HCT116 (cell line): ENCODE measurements around the gene COX20. TPM values are rescaled to one million over a fixed set of nuclear protein-coding genes. Genes with fewer than 3 reads are reported as not detected.

ENCODE experiments used
- ATAC-seq: fragments of 200-7000 bp; cut with Tn5 transposase; 2 replicates; pipeline ENCODE4 v1.9.1; 2020; ENCODE audit warnings: mild to moderate bottlenecking, moderate library complexity
- BruUV-seq: library from RNA; stranded (reverse); fragments of 400-500 nt; replicated peaks from 2 replicates; lab custom pipeline; 2021; lab: Mats Ljungman, UMichigan
- CTCF ChIA-PET: fragments of 300-600 bp; sonication (Branson Sonifier 250); formaldehyde crosslinking; loops from one replicate; lab custom pipeline; 2021; ENCODE audit warnings: antibody characterized with exemption; lab: Charles Lee
- POLR2A ChIA-PET: fragments of 300-600, 350-600 bp; sonication (Branson Sonifier 250); formaldehyde crosslinking; loops from one replicate; lab custom pipeline; 2021; ENCODE audit warnings: antibody characterized with exemption; lab: Charles Lee
- RAD21 ChIA-PET, 2 experiments: fragments of 300-600 bp; sonication (Branson Sonifier 250); formaldehyde crosslinking; loops; one replicate each; lab custom pipeline; 2023; ENCODE audit warnings: low total read pairs in 2 of 2; ENCODE audit not compliant: uncharacterized antibody in 2 of 2, unreplicated experiment in 2 of 2, low non-redundant PET in 1 of 2; lab: Charles Lee
- DNase-seq: peaks from one replicate; pipeline ENCODE4 v3.0.0-alpha.2; 2010; ENCODE audit warnings: low read depth, low spot score
- H2AFZ ChIP-seq: fragments of 200-600 bp; shearing (Covaris generic), sonication (generic); 2 replicates; pipeline ENCODE4 v1.6.1; 2017; ENCODE audit warnings: low read depth, mixed run types, mixed read lengths, antibody characterized with exemption, low read length; ENCODE audit not compliant: poor library complexity, severe bottlenecking
- H3K27ac ChIP-seq: 2 replicates; pipeline ENCODE4 v1.5.1; 2012; ENCODE audit warnings: low read depth, low read length
- H3K27me3 ChIP-seq: fragments of 200-600 bp; sonication (generic); 2 replicates; pipeline ENCODE4 v1.6.1; 2016; ENCODE audit warnings: mixed run types, low read length, mixed read lengths; ENCODE audit not compliant: insufficient read depth
- H3K36me3 ChIP-seq, 2 experiments: fragments of 200-500 bp in 1 of 2; fragments of 200-600 bp in 1 of 2; sonication (Bioruptor generic) in 1 of 2; sonication (generic) in 1 of 2; 2 replicates each; pipeline versions ENCODE4 v1.5.1 to v1.6.1; 2014 to 2016; ENCODE audit warnings: low read length in 2 of 2, inconsistent platforms in 1 of 2, mixed read lengths in 1 of 2, mixed run types in 1 of 2; ENCODE audit not compliant: insufficient read depth in 2 of 2, control insufficient read depth in 1 of 2
- H3K4me1 ChIP-seq, 2 experiments: fragments of 200-600 bp in 1 of 2; sonication (generic) in 1 of 2; 2 replicates each; pipeline versions ENCODE4 v1.5.1 to v1.6.1; 2012 to 2017; ENCODE audit warnings: low read length in 2 of 2, inconsistent platforms in 1 of 2, mild to moderate bottlenecking in 1 of 2, mixed read lengths in 1 of 2, mixed run types in 1 of 2, moderate library complexity in 1 of 2; ENCODE audit not compliant: insufficient read depth in 2 of 2, control insufficient read depth in 1 of 2
- H3K4me2 ChIP-seq: fragments of 200-600 bp; sonication (generic); 2 replicates; pipeline ENCODE4 v1.6.1; 2017; ENCODE audit warnings: mixed run types, low read length, mixed read lengths
- H3K4me3 ChIP-seq, 2 experiments: fragments of 200-600 bp in 1 of 2; sonication (generic) in 1 of 2; replicated peaks in 1 of 2; 2 replicates each; pipeline ENCODE4 v1.5.1; 2011 to 2016; ENCODE audit warnings: low read length in 2 of 2, control low read depth in 1 of 2, low read depth in 1 of 2, mild to moderate bottlenecking in 1 of 2, mixed read lengths in 1 of 2, mixed run types in 1 of 2
- H3K79me2 ChIP-seq: fragments of 200-600 bp; sonication (generic); 2 replicates; pipeline ENCODE4 v1.6.1; 2017; ENCODE audit warnings: mild to moderate bottlenecking, mixed run types, low read length, moderate library complexity, mixed read lengths; ENCODE audit not compliant: insufficient read depth
- H3K9ac ChIP-seq: fragments of 200-600 bp; sonication (generic); 2 replicates; pipeline ENCODE4 v1.6.1; 2016; ENCODE audit warnings: low read length, mixed read lengths
- H3K9me2 ChIP-seq: fragments of 200-600 bp; sonication (generic), shearing (Covaris generic); 2 replicates; pipeline ENCODE4 v1.6.1; 2017; ENCODE audit warnings: mixed run types, mild to moderate bottlenecking, moderate library complexity; ENCODE audit not compliant: insufficient read depth
- H3K9me3 ChIP-seq, 2 experiments: fragments of 200-500 bp in 1 of 2; fragments of 200-600 bp in 1 of 2; sonication (Bioruptor generic) in 1 of 2; sonication (generic) in 1 of 2; 2 replicates each; pipeline ENCODE4 v1.6.1; 2014 to 2017; ENCODE audit warnings: low read length in 2 of 2, mixed read lengths in 2 of 2, inconsistent platforms in 1 of 2, low read depth in 1 of 2, mild to moderate bottlenecking in 1 of 2, mixed run types in 1 of 2, moderate library complexity in 1 of 2; ENCODE audit not compliant: control insufficient read depth in 1 of 2, insufficient read depth in 1 of 2
- H4K20me1 ChIP-seq: fragments of 200-600 bp; sonication (generic), shearing (Covaris generic); 2 replicates; pipeline ENCODE4 v1.6.1; 2017; ENCODE audit warnings: mixed run types, mild to moderate bottlenecking, moderate library complexity; ENCODE audit not compliant: insufficient read depth
- CEBPB ChIP-seq: IDR thresholded peaks from 2 replicates; pipeline ENCODE4 v1.6.1; 2012; ENCODE audit warnings: low read depth
- ELF1 ChIP-seq: IDR thresholded peaks from 2 replicates; pipeline ENCODE4 v1.6.1; 2012; ENCODE audit warnings: low read depth, borderline replicate concordance
- JUND ChIP-seq: IDR thresholded peaks from 2 replicates; pipeline ENCODE4 v1.6.1; 2012
- POLR2A ChIP-seq: IDR thresholded peaks from 2 replicates; pipeline ENCODE4 v1.7.0; 2011; ENCODE audit warnings: borderline replicate concordance; ENCODE audit not compliant: insufficient read depth, insufficient read length; ENCODE audit errors: extremely low read depth
- POLR2AphosphoS5 ChIP-seq: IDR thresholded peaks from 2 replicates; pipeline ENCODE4 v1.6.1; 2011; ENCODE audit warnings: mild to moderate bottlenecking, low read depth, low read length, moderate library complexity
- RAD21 ChIP-seq: IDR thresholded peaks from 2 replicates; pipeline ENCODE4 v1.6.1; 2012; ENCODE audit warnings: low read depth, mild to moderate bottlenecking
- SP1 ChIP-seq: IDR thresholded peaks from 2 replicates; pipeline ENCODE4 v1.6.1; 2012; ENCODE audit warnings: low read depth
- ZBTB33 ChIP-seq: IDR thresholded peaks from 2 replicates; pipeline ENCODE4 v1.6.1; 2011; ENCODE audit warnings: mild to moderate bottlenecking, low read length, moderate library complexity; ENCODE audit not compliant: insufficient replicate concordance; ENCODE audit errors: extremely low read depth
- ZFX ChIP-seq: fragments of 450-650 bp; IDR thresholded peaks from 2 replicates; pipeline ENCODE4 v1.6.1; 2017
- intact Hi-C: fragments of 100-400 bp; cut with micrococcal nuclease; formaldehyde crosslinking; loops from 2 replicates; pipeline ENCODE4 v1.10.0; 2022
- total RNA-seq: library from RNA; stranded (reverse); gene quantifications from one replicate; pipeline ENCODE4 v1.2.1, GENCODE V29; 2021; ENCODE audit not compliant: unreplicated experiment
- TF ChIP-seq, protein P1 (sequence below): IDR thresholded peaks from 2 replicates; pipeline ENCODE4 v1.6.1; 2012; ENCODE audit warnings: low read depth
- TF ChIP-seq, protein P2 (sequence below): IDR thresholded peaks from 2 replicates; pipeline ENCODE4 v1.6.1; 2012
- TF ChIP-seq, protein P3 (sequence below): IDR thresholded peaks from 2 replicates; pipeline ENCODE4 v1.6.1; 2012

COX20 gene
- total RNA-seq, 1 experiment from 2014 or later, result 48.1 TPM

GRCh38 chr1:244800821-244801220 lies 34.6 kb upstream of the COX20 start:
- peaks cover 7 to 9% of the 10 kb centered on the region in 2 experiments; a peak in 3 of 4 replicates for H3K4me1 ChIP-seq
- DNase-seq, result no peak
- H3K36me3 ChIP-seq, result no peaks in the 10 kb centered on the region
- TF ChIP-seq, protein P1, sequence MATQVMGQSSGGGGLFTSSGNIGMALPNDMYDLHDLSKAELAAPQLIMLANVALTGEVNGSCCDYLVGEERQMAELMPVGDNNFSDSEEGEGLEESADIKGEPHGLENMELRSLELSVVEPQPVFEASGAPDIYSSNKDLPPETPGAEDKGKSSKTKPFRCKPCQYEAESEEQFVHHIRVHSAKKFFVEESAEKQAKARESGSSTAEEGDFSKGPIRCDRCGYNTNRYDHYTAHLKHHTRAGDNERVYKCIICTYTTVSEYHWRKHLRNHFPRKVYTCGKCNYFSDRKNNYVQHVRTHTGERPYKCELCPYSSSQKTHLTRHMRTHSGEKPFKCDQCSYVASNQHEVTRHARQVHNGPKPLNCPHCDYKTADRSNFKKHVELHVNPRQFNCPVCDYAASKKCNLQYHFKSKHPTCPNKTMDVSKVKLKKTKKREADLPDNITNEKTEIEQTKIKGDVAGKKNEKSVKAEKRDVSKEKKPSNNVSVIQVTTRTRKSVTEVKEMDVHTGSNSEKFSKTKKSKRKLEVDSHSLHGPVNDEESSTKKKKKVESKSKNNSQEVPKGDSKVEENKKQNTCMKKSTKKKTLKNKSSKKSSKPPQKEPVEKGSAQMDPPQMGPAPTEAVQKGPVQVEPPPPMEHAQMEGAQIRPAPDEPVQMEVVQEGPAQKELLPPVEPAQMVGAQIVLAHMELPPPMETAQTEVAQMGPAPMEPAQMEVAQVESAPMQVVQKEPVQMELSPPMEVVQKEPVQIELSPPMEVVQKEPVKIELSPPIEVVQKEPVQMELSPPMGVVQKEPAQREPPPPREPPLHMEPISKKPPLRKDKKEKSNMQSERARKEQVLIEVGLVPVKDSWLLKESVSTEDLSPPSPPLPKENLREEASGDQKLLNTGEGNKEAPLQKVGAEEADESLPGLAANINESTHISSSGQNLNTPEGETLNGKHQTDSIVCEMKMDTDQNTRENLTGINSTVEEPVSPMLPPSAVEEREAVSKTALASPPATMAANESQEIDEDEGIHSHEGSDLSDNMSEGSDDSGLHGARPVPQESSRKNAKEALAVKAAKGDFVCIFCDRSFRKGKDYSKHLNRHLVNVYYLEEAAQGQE, result no peak
- TF ChIP-seq POLR2A (no peak), POLR2AphosphoS5 (no peak), ZBTB33 (no peak), RAD21 (no peak), SP1 (no peak), CEBPB (no peak), ELF1 (no peak), JUND (no peak), ZFX (no peak)
- TF ChIP-seq, protein P2, sequence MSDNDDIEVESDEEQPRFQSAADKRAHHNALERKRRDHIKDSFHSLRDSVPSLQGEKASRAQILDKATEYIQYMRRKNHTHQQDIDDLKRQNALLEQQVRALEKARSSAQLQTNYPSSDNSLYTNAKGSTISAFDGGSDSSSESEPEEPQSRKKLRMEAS, result no peak
- TF ChIP-seq, protein P3, sequence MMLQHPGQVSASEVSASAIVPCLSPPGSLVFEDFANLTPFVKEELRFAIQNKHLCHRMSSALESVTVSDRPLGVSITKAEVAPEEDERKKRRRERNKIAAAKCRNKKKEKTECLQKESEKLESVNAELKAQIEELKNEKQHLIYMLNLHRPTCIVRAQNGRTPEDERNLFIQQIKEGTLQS, result no peak
- RAD21 ChIA-PET, result interaction anchor here in 1 of 2 experiments (2.2 kb wide), 1 partner anchor 242 kb away, joined by 11 read pairs; no protein-coding TSS in a partner anchor
- H3K4me3 ChIP-seq, result no peak overlapping the region
- POLR2A ChIA-PET, result interaction anchor here (0.9 kb wide), 1 partner anchor 201 kb away, joined by 3 read pairs; no protein-coding TSS in a partner anchor
- H3K79me2 ChIP-seq, result no peaks in the 10 kb centered on the region
- peak; percentile 33; the same call in 1 of the 2 replicates for ATAC-seq
- CTCF ChIA-PET, result interaction anchor here (0.9 to 2.1 kb wide), 5 partner anchors 10 to 242 kb away, joined by 3 to 26 read pairs (median 4); no protein-coding TSS in a partner anchor
- H3K27me3 ChIP-seq, result no peaks in the 10 kb centered on the region
- H4K20me1 ChIP-seq, result no peaks in the 10 kb centered on the region
- BruUV-seq, result no TSS peak
- H3K27ac ChIP-seq, result no peak overlapping the region
- H3K9me3 ChIP-seq, result no peaks in the 10 kb centered on the region
- peak overlapping the region; percentile 60 for H3K4me2 ChIP-seq
- H3K9me2 ChIP-seq, result no peaks in the 10 kb centered on the region
- H2AFZ ChIP-seq, result peak overlapping the region; percentile 96
- H3K9ac ChIP-seq, result no peak overlapping the region
- intact Hi-C loops, result loop anchor here (1.0 kb wide), 1 partner anchor 241 kb away; no protein-coding TSS in a partner anchor
